GM13977 (cell line): ENCODE measurements around the gene HUWE1.
"Not testable (repeated sequence)": the region's sequence is repeated elsewhere in the genome, so short reads cannot be mapped to it uniquely, and the experiment has no call there.

ENCODE experiments used
- DNase-seq: peaks from one replicate; pipeline ENCODE4 v3.0.0; 2012; ENCODE audit warnings: low spot score
- CTCF ChIP-seq: IDR thresholded peaks from 2 replicates; pipeline ENCODE4 v1.5.1; 2012; ENCODE audit warnings: mild to moderate bottlenecking, control low read depth; ENCODE audit not compliant: insufficient read depth; ENCODE audit errors: extremely low read depth, missing control alignments
- in situ Hi-C: fragments of 300-500 bp; cut with MboI; formaldehyde crosslinking; loops from one replicate; pipeline ENCODE4 v1.12.0; 2022; ENCODE audit warnings: low sequenced_read_pairs, low pct_unique_long_range_greater_than_20kb, mixed read lengths, inconsistent platforms; ENCODE audit not compliant: unreplicated experiment

The HUWE1 gene

GRCh38 chrX:53723381-53723780, 36.9 kb upstream of the HUWE1 start:
- no peak for DNase-seq
- no peak for TF ChIP-seq CTCF
- in situ Hi-C loops, result no loop called here

DNA sequence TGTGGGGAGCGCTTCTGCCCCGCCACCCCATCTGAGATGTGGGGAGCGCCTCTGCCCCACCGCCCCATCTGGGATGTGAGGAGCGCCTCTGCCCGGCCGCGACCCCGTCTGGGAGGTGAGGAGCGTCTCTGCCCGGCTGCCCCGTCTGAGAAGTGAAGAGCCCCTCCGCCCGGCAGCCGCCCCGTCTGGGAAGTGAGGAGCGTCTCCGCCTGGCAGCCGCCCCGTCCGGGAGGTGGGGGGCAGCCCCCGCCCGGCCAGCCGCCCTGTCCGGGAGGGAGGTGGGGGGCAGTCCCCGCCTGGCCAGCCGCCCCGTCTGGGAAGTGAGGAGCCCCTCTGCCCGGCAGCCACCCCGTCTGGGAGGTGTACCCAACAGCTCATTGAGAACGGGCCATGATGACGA, 35.1 kb upstream of the HUWE1 start:
- in situ Hi-C loops, DNase-seq: not testable (repeated sequence)

DNA sequence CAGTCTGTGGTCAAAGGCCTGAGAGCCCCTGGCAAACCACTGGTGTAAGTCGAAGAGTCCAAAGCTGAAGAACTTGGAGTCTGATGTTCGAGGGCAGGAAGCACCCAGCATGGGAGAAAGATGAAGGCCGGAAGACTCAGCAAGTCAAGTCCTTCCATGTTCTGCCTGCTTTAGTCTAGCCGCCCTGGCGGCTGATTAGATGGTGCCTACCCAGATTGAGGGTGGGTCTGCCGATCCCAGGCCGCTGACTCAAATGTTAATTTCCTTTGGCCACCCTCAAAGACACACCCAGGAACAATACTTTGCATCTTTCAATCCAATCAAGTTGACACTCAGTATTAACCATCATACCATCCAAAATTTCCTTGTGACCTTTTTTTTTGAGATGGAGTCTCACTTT, 33.1 kb upstream of the HUWE1 start:
- in situ Hi-C loops, DNase-seq: not testable (repeated sequence)

- no peak for TF ChIP-seq CTCF
- in situ Hi-C loops, result no loop called here
- no peak for DNase-seq
Measured at GRCh38 chrX:53718073-53718472, 31.6 kb upstream of the HUWE1 start.

GRCh38 chrX:53717205-53717604, 30.7 kb upstream of the HUWE1 start:
- no peak for TF ChIP-seq CTCF
- no peak for DNase-seq
- in situ Hi-C loops, result no loop called here

DNA sequence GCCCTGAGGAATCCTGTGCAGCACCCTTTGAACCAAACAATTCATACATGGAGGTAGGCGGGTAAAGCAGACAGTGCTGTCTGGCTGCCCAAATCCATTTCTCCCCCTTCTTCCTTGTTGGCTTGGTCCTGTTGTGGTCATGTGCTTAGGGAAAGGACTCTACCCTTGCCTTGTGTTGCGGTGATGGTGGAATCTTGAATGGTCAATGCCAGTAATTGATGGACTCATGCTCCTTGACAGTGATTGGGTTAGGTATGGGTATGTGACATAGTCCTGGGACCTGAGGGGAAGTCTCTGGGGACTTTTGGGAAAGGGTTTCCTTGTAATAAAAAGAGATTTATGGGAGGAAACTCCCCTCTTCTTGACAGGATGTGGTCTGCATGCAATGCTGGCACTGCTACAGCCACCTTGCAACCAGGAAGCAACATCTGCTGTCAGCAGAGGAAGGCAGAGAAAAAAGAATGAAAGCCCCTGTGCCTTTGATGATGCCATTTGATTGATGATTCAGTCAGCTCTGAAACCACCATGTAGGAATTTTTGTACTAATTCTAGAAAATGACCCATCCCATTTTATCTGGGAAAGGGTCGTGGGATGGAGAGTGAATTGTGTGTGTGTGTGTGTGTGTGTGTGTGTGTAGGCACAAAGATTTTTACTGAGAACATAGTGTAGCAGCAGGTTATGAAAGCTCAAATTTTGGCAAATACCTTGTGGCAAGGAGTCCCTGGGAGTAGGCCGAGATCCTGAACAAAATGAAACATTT, 30.0 kb upstream of the HUWE1 start:
- in situ Hi-C loops, result no loop called here
- no peak for TF ChIP-seq CTCF
- no peak for DNase-seq

DNA sequence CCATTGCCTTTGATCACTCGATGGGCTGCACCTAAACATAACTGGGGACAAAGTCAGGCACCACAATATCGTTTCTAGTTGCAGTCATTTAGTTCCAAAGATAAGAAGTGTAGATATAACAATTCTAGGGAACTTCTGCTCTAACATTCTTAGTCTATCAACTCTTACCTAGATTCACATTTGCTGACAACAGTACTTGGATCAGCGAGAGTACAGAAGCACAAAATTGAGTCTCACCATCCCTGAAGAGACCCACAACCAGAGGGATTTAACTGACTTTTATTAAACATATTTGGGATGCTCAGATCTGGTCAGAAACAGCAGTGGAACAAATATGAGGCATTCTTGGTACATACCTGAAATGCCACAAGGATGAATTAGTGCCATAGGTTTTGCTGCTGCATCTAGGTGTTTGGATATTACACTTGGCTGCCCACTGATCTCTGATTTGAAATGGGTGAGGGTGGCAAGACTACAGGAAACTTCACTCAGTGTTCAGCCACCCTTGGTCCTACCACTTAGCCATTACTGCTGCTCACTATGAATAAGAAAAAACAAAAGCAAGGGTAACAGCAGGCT, 28.9 kb upstream of the HUWE1 start:
- in situ Hi-C loops, result no loop called here
- TF ChIP-seq CTCF, result no peak
- DNase-seq, result no peak
